Stimulated activated CD4-positive, alpha-beta T cell treated with anti-CD3 and anti-CD28 coated beads, Interleukin-2, amount 100 ng/mL, for 24 hours (primary cell): ENCODE measurements around the gene ZNF827.
A peak's percentile ranks its signal among the peaks of the same experiment; 100 is the strongest.

Experiments
- DNase-seq, 2 donors: peaks; one replicate each; pipeline ENCODE4 v3.0.0-alpha.2; 2020

ZNF827 gene

GRCh38 chr4:145824463-145824862 is 114.2 kb downstream of the ZNF827 start:
- no peak for DNase-seq

GRCh38 chr4:145823743-145824142 is 114.9 kb downstream of the ZNF827 start:
- no peak for DNase-seq

GRCh38 chr4:145822581-145822980 is 116.0 kb downstream of the ZNF827 start:
- no peak for DNase-seq

DNA sequence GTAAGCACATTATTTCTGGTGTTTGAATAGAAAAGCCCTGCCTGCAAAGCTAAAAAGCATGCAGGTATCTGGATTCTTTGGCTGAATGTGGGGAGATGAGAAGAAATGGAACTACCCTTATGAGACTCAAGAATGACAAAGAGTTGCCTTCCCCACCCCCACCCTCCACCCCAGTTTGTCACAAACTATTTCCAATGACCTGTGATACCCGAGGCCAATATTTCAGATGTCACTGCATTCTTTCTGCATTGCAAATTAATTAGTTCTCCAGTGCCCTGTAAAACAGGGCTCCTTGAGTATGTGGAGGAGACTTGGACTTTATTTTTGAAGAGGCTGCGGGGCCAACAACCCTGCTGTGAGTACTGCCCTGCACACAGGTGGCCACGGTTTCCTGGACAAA is 116.4 kb downstream of the ZNF827 start:
- no peak for DNase-seq

DNA sequence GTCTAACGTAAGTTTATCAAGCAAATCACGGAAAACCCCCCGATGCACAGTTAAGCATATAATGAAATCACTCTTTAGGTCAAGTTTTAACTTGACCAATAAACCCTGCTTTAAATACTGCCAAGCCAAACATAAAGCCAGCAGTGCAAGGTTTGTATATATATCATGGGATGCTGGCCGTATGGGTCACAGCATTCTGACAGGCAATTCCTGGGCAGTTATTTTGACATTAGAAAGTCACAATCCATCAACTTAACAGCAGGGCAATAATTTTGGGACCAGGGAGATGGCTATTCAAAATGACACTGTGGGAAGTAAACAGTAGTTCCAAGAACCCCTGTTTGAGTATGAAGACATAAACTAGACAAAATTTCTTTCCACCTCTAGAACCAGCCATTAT is 116.9 kb downstream of the ZNF827 start:
- DNase-seq, result no peak

GRCh38 chr4:145820407-145820806 is 118.2 kb downstream of the ZNF827 start:
- no peak for DNase-seq

DNA sequence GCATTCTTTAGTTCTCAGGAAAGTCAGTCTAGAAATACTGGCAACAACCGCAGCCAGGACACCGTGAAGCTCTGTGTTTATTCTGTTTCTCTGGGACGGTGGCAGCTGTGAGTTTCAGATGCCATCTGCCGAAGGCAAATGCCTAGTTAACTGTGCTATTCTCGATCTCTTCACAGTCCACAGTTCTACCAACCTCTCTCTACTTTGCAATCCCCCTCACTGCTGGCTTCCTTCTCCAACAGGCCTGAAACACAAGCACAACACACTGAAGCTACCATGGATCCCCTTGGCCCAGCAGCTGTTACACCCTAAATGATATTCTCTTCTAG is 118.8 kb downstream of the ZNF827 start:
- DNase-seq, result no peak

- no peak for DNase-seq
These were observed 119.3 kb downstream of the ZNF827 start for GRCh38 chr4:145819101-145819852.

- no peak for DNase-seq
These were observed 120.6 kb downstream of the ZNF827 start for GRCh38 chr4:145818011-145818410.

- DNase-seq, result no peak
These were observed 122.5 kb downstream of the ZNF827 start for GRCh38 chr4:145816091-145816490.

DNA sequence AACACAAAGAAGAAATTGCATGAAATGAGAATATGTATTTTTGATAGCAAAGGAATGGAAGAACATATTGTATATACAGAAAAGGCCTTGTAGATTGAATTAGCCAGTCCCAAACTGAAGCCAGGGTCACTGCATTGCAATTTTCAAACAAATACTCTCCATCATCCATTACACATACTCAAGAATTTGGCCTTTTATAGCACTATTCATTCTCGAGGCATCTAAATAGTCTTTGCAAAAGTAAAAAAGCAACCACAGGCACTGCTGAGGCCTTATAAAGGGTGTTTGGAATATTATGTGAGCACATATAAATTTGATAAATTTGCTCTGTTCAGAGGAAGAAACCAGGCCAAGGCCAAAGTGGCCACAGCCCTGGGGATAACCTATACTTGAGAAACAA is 123.0 kb downstream of the ZNF827 start:
- no peak for DNase-seq

- peak in 1 of 2 donors; percentile 31 for DNase-seq
These were observed 123.5 kb downstream of the ZNF827 start for GRCh38 chr4:145815027-145815612.

GRCh38 chr4:145814246-145814645 is 124.4 kb downstream of the ZNF827 start:
- DNase-seq, result no peak

DNA sequence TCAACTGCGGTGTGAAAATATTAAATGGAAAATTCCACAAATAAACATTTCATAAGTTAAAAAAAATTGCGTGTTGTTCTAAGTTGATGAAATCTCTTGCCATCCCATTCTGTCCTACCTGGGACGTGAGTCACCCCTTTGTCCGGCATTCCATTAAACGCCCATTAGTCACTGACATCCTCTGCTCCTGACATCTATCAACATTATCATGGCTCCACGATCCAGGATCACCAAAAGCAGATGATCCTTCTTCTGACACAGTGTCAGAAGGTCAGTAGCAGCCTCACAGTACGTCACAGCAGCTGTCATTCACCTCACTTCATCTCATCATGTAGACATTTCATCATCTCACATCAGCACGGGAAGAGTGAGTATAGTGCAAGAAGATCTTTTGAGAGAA is 125.7 kb downstream of the ZNF827 start:
- DNase-seq, result no peak

DNA sequence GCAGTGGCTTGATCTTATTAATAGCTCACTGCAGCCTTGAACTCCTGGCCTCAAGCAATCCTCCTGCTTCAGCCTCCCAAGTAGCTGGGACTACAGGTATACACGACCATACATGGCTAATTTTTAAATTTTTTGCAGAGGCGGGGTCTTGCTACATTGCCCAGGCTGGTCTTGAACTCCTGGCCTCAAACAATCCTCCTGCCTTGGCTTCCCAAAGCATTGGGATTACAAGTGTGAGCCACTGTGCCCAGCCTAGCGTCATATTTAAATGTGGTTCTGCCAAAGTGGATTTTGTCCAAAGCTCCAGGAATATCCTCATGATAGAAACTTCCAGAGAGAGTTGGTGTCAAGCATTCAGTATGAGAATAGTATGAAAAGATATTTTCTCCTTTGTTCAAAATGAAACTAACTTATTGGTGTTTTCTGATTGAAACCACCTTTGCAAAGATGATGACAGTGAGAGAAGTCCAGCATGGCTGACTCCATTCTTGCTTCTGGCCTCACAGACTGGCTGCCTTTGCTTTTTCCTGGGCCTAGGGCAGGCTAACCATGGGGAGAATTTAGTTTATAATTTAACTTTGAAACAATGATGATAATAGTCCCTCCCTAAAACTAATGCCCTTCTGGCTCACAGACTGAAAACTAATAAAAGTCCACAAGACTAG is 129.6 kb downstream of the ZNF827 start:
- DNase-seq, result no peak

- peak; percentile 37 to 56 for DNase-seq
These were observed 130.5 kb downstream of the ZNF827 start for GRCh38 chr4:145808021-145808650.

GRCh38 chr4:145805490-145805889 is 133.1 kb downstream of the ZNF827 start:
- DNase-seq, result no peak

DNA sequence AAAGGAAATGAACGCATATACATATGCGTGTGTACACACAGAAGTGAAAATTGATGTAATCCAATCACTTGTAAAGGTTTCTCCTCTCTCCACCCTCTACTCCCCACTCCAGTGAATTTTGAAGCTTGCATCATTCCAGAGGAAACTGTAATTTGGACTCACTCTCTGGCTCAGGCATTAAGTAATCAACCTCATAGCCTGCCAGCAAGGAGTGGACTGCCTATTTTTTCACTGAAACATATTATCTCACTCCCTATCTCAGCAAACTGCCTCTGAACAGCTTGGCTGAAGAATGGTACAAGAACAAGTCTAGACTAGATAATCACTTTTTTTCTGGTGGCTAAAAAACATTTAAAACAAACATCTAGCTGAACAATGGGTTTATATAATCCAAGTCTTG is 134.5 kb downstream of the ZNF827 start:
- no peak for DNase-seq

GRCh38 chr4:145799223-145799622 is 139.4 kb downstream of the ZNF827 start:
- no peak for DNase-seq

- no peak for DNase-seq
These were observed 141.3 kb downstream of the ZNF827 start for GRCh38 chr4:145797278-145797677.

DNA sequence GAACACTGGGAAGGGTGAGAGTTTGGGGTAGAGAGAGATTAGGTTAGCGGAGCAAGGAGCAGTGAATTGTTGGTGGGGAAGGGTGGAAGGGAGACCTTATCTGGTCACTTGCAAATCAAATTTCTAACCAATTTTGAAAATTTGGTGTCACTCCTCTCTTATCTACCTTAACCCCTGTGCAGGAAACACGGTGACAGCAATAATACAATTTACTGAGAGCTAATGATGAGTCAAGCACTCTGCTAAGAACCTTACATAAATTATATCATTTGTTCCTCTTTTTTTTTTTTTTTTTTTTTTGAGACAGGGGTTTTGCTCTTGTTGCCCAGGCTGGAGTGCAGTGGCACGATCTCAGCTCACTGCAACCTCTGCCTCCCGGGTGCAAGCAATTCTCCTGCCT is 142.3 kb downstream of the ZNF827 start:
- DNase-seq, result no peak

GRCh38 chr4:145795521-145795920 is 143.1 kb downstream of the ZNF827 start:
- DNase-seq, result no peak

DNA sequence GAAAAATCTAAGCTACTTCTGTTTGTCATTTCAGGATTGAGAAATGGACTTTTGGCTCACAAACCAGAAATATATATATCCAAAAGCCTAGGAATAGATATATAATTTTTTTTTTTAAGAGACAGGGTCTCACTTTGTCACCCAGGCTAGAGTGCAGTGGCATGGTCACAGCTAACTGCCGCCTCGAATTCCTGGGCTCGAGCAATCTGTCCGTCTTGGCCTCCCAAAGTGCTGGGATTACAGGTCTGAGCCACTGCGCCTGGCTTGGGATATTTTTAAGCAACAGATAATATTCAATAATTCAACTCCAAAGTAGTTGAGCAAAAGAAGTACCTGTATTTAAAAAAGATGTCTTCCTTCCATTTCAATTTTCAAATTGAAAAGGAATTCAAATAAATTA is 146.2 kb downstream of the ZNF827 start:
- DNase-seq, result no peak

DNA sequence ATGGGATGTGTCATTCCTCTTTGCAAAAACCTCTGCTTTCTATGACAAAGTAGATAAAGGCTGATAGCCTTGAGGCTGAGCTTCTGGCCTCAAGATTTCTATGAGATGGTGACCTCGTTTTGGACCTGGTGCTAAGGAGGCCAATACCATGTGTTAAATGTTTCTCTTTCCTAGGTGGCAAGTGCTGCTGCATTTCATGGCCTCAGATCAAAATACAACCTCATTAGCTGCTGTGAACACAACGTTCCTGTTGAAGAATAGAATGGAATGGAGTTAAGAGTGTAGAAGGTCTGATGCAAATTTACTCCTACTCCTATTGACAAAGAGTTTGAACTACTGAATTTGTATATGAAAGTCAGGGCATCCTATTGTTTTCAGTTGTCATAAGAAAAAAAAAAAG is 146.6 kb downstream of the ZNF827 start:
- no peak for DNase-seq
